Pancreas (tissue), 10 donors: ENCODE measurements around the gene GTF2F2. TPM values are rescaled to one million over a fixed set of nuclear protein-coding genes. Genes with fewer than 3 reads are reported as not detected.

Experiments
- ATAC-seq, 4 donors: fragments of 200-7000 bp; cut with Tn5 transposase; one replicate each; pipeline versions ENCODE4 v1.8.0 to v1.9.1; 2020; ENCODE audit warnings: mild to moderate bottlenecking in 4 of 4, moderate library complexity in 4 of 4
- DNase-seq, 6 donors: peaks; one replicate each; pipeline ENCODE4 v3.0.0-alpha.2; 2020
- FAIRE-seq: peaks from 2 replicates; lab custom pipeline; 2012; peaks lifted over from hg19 to GRCh38; lab: Jason Lieb, UNC
- H3K27ac ChIP-seq, 4 donors: fragments of 200-600 bp; sonication (generic); 1 replicate in 3 of 4; 2 replicates in 1 of 4; pipeline versions ENCODE4 v1.5.0 to v1.8.0; 2020
- H3K27me3 ChIP-seq, 4 donors: fragments of 200-600 bp; one replicate each; pipeline ENCODE4 v1.8.0; 2021
- H3K36me3 ChIP-seq, 3 donors: fragments of 200-600 bp; sonication (generic) in 1 of 3; one replicate each; pipeline versions ENCODE4 v1.5.0 to v1.8.0; 2020 to 2021
- H3K4me1 ChIP-seq, 3 donors: fragments of 200-600 bp; one replicate each; pipeline ENCODE4 v1.8.0; 2021
- H3K4me3 ChIP-seq, 4 donors: fragments of 200-600 bp; sonication (generic) in 2 of 4; one replicate each; pipeline versions ENCODE4 v1.5.0 to v1.8.0; 2020 to 2021
- H3K9me3 ChIP-seq, 4 donors: fragments of 200-600 bp; one replicate each; pipeline ENCODE4 v1.8.0; 2021
- CTCF ChIP-seq, 4 donors: fragments of 200-600 bp; sonication (generic) in 3 of 4; IDR thresholded peaks; one replicate each; pipeline versions ENCODE4 v1.5.0 to v1.8.0; 2021; ENCODE audit warnings: antibody characterized with exemption in 4 of 4
- WGBS, 2 donors: extraction: QIAGEN DNeasy Blood & Tissue Kit; methylation state at CpG; one replicate each; pipeline ENCODE4 v1.1.7; 2013; 5-methylcytosine and 5-hydroxymethylcytosine counted together
- intact Hi-C, 3 donors: fragments of 100-400 bp; cut with DNase I; formaldehyde crosslinking; loops; one replicate each; pipeline versions ENCODE4 v1.11.1 to v1.14.2; 2022
- polyA plus RNA-seq, 2 donors: library from polyadenylated mRNA; stranded (reverse); fragments of 200-250 nt; gene quantifications; one replicate each; pipeline ENCODE4 v1.2.3, GENCODE V29; 2013
- total RNA-seq, 6 donors: library from RNA; stranded (reverse); fragmentation: NEBNext Ultra II Directional in 4 of 6; extraction: Animal tissue kit (Norgen Biotek cat#: 25700) in 4 of 6; gene quantifications; one replicate each; pipeline versions ENCODE4 v1.2.1 to v1.2.4, GENCODE V29; 2021 to 2023
- donor health status: healthy with polysubstance abuse.
- donor health status: DM: no; HTN: no; CAD: no; lungs with moderate emphysema.
- donor health status: DM: no; HTN: no; CAD: no.
- donor health status: control.
- donor health status: control.
- donor health status: Bipolar disorder and iron deficiency.
- donor health status: DM: yes; HTN: yes; CAD: no.
- donor health status: DM: no; HTN: no; CAD: no.
- donor health status: DM: no; HTN: no; CAD: no.
- donor health status: DM: yes; HTN: yes; CAD: no.

Gene GTF2F2
- total and polyA plus RNA-seq, 8 donors: 6.0 to 8.6 (median 7.7) TPM

DNA sequence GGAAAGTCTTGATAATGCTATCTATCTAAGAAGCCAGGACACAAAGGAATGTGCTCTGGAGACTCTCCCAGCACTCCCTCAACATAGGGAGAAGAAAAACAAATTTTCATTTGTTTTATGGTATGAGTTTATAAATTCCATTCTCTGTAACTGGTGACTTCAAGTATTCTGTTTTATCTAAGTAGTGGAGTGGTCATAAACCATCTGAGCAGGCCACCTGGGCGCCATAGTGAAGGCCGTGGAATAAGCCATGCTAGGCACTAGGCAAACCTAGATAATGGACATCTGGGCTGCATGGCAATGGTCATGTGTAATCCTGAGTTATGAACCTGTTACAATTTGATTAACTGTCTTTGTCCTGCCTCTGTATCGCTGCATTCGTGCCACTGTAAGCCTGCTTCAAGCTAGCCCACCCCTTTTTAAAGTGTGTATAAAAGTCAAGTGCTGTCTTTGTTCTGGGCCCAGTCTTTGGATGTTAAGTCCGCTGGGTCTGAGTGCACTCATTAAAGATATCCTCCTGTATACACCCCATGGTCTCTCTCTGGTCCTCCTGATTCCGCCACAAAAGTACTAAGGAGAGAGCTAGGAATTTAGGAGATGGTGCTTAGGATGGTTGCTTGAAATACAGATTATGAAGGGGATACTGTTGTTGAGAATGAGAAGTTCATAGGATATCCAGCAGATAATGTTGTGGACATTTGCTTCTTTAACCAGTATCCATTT lies 13.2 kb downstream of the GTF2F2 start:
- FAIRE-seq (no peak), ATAC-seq (no peak), DNase-seq (no peak)
- WGBS, 2 donors: 96 to 98% methylated on average over 6 of the region's 6 CpGs
- Histone ChIP-seq H3K27ac (no peak overlapping the region), H3K36me3 (peaks cover 0 to 8% (median 0%) of the 10 kb centered on the region in 3 donors), H3K4me3 (no peak overlapping the region), H3K27me3 (no peaks in the 10 kb centered on the region), H3K9me3 (no peaks in the 10 kb centered on the region), H3K4me1 (no peaks in the 10 kb centered on the region)
- TF ChIP-seq CTCF (IDR thresholded peaks at IDR 0.05): no peak
- intact Hi-C loops: no loop called here

GRCh38 chr13:45136741-45137504 lies 16.6 kb downstream of the GTF2F2 start:
- H3K9me3 ChIP-seq: no peaks in the 10 kb centered on the region
- no peak for TF ChIP-seq CTCF (IDR thresholded peaks at IDR 0.05)
- peaks cover 0 to 11% (median 0%) of the 10 kb centered on the region in 3 donors for H3K36me3 ChIP-seq
- no peak for FAIRE-seq
- H3K27ac ChIP-seq: no peak overlapping the region
- no peaks in the 10 kb centered on the region for H3K4me1 ChIP-seq
- 93 to 97% methylated on average over 3 of the region's 3 CpGs for WGBS, 2 donors
- ATAC-seq: no peak
- no peak for DNase-seq
- H3K4me3 ChIP-seq: no peak overlapping the region
- intact Hi-C loops: no loop called here
- no peaks in the 10 kb centered on the region for H3K27me3 ChIP-seq

DNA sequence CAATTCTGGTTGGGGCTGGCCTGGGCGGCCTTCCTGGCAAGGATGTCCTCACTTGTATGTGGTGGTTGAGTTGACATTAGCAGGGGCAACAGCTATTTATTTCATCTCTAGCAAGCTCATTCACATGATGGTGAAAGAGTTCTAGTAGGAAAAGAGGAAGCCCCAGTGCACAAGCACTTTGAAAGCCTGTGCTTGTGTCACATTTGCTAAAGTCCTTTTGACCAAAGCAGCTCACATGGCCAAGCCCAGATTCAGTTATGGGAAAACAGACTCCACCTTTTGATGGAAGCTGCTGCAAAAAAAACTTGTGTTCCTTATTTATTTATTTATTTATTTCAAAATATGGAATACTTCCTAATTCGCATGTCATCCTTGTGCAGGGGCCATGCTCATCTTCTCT lies 17.2 kb downstream of the GTF2F2 start:
- FAIRE-seq: no peak
- 99 to 100% methylated on average over 2 of the region's 2 CpGs for WGBS, 2 donors

GRCh38 chr13:45138282-45138681 lies 18.0 kb downstream of the GTF2F2 start:
- Histone ChIP-seq H3K27ac (no peak overlapping the region), H3K9me3 (no peaks in the 10 kb centered on the region), H3K36me3 (peaks cover 0 to 11% (median 0%) of the 10 kb centered on the region in 3 donors), H3K27me3 (no peaks in the 10 kb centered on the region), H3K4me1 (peaks cover 0 to 5% (median 0%) of the 10 kb centered on the region in 3 donors), H3K4me3 (no peak overlapping the region)
- 89 to 93% methylated on average over 7 of the region's 7 CpGs for WGBS, 2 donors
- DNase-seq: no peak
- no peak for FAIRE-seq
- intact Hi-C loops: no loop called here
- TF ChIP-seq CTCF (IDR thresholded peaks at IDR 0.05): no peak
- no peak for ATAC-seq

More for the DNA sequence above, 17.2 kb downstream of the GTF2F2 start:
- H3K9me3 ChIP-seq: no peaks in the 10 kb centered on the region
- no peak overlapping the region for H3K27ac ChIP-seq
- H3K4me3 ChIP-seq: no peak overlapping the region
- DNase-seq: no peak
- no peaks in the 10 kb centered on the region for H3K27me3 ChIP-seq
- peaks cover 0 to under 1% (median 0%) of the 10 kb centered on the region in 3 donors for H3K4me1 ChIP-seq
- peaks cover 0 to 11% (median 0%) of the 10 kb centered on the region in 3 donors for H3K36me3 ChIP-seq
- no peak for ATAC-seq
- no peak for TF ChIP-seq CTCF (IDR thresholded peaks at IDR 0.05)
- intact Hi-C loops: no loop called here
